ENCODE measurements around the gene ZNF277. TPM values are rescaled to one million over a fixed set of nuclear protein-coding genes. Genes with fewer than 3 reads are reported as not detected.

The ZNF277 gene
- total RNA-seq, 1 experiment from 2014 or later = 12.8 TPM

- no peak for ATAC-seq
- Histone ChIP-seq H3K36me3 (ENCODE audit: control insufficient read depth, insufficient read depth, low read length) (no peaks in the 10 kb centered on the region), H3K4me3 (ENCODE audit: low read depth in 2 of 2, low read length in 2 of 2) (no peak overlapping the region), H3K4me1 (ENCODE audit: control insufficient read depth, insufficient read depth, low read length) (no peaks in the 10 kb centered on the region), H3K27me3 (ENCODE audit: control insufficient read depth, insufficient read depth, low read length) (no peaks in the 10 kb centered on the region), H3K27ac (ENCODE audit: low read length) (no peak overlapping the region), H3K9me3 (ENCODE audit: control insufficient read depth, insufficient read depth, low read depth, low read length) (peaks cover 3% of the 10 kb centered on the region; the same call in 1 of the 2 replicates)
- no TSS peak for BruUV-seq (replicated peaks)
- TF ChIP-seq TCF7L2 (IDR thresholded peaks at IDR 0.05; ENCODE audit: low read depth, low read length) (no peak), POLR2AphosphoS5 (IDR thresholded peaks at IDR 0.05; ENCODE audit: low read depth, low read length) (no peak), SIN3A (IDR thresholded peaks at IDR 0.05; ENCODE audit: borderline replicate concordance, insufficient read depth, low read depth, low read length) (no peak), REST (IDR thresholded peaks at IDR 0.05; ENCODE audit: insufficient read depth in 1 of 2, low read depth in 2 of 2, low read length in 1 of 2) (no peak), CTCF (IDR thresholded peaks at IDR 0.05) (no peak)
- in situ Hi-C loops (cut with HindIII; ENCODE audit: low pct_unique_long_range_greater_than_20kb, low sequenced_read_pairs) (no loop called here), intact Hi-C loops (cut with micrococcal nuclease; ENCODE audit: unreplicated experiment) (no loop called here)
- DNase-seq (ENCODE audit: low read depth, low spot score) = no peak
- POLR2A ChIA-PET = no interaction called here
- CTCF ChIA-PET = no interaction called here
These were observed 31.8 kb downstream of the ZNF277 start for GRCh38 chr7:112238330-112238729.

- in situ Hi-C loops (cut with HindIII; ENCODE audit: low pct_unique_long_range_greater_than_20kb, low sequenced_read_pairs) = no loop called here
- H3K4me1 ChIP-seq (ENCODE audit: control insufficient read depth, insufficient read depth, low read length) = no peaks in the 10 kb centered on the region
- no peak overlapping the region for H3K4me3 ChIP-seq (ENCODE audit: low read depth in 2 of 2, low read length in 2 of 2)
- no peaks in the 10 kb centered on the region for H3K27me3 ChIP-seq (ENCODE audit: control insufficient read depth, insufficient read depth, low read length)
- H3K36me3 ChIP-seq (ENCODE audit: control insufficient read depth, insufficient read depth, low read length) = no peaks in the 10 kb centered on the region
- DNase-seq (ENCODE audit: low read depth, low spot score) (no peak), ATAC-seq (peak; percentile 87)
- CTCF ChIA-PET = no interaction called here
- no peak overlapping the region for H3K27ac ChIP-seq (ENCODE audit: low read length)
- intact Hi-C loops (cut with micrococcal nuclease; ENCODE audit: unreplicated experiment) = no loop called here
- no TSS peak for BruUV-seq (replicated peaks)
- no peak for TF ChIP-seq CTCF (IDR thresholded peaks at IDR 0.05)
- H3K9me3 ChIP-seq (ENCODE audit: control insufficient read depth, insufficient read depth, low read depth, low read length) = peaks cover 2% of the 10 kb centered on the region; the same call in 1 of the 2 replicates
- POLR2A ChIA-PET = interaction anchor here (0.6 kb wide), 1 partner anchor 38 kb away, joined by 4 read pairs; no protein-coding TSS in a partner anchor
These were observed 32.5 kb downstream of the ZNF277 start for GRCh38 chr7:112238852-112239610.
